C4-2B (cell line): ENCODE data around the gene NCOA6.

Experiments
- CTCF ChIP-seq: fragments of 450-650 bp; conservative IDR thresholded peaks from 2 replicates; pipeline ENCODE4 v1.5.1; 2017; ENCODE audit warnings: mild to moderate bottlenecking
- ZFX ChIP-seq: fragments of 450-650 bp; IDR thresholded peaks from 2 replicates; pipeline ENCODE4 v1.6.1; 2017

GRCh38 chr20:34862724-34863123, 37.3 kb upstream of the NCOA6 start:
- TF ChIP-seq CTCF (no peak), ZFX (no peak)
